K562 (cell line): ENCODE results near the gene STK16. TPM values are rescaled to one million over a fixed set of nuclear protein-coding genes. Genes with fewer than 3 reads are reported as not detected.

Experiments used
- CREB1 ChIP-seq, 2 experiments: sonication (generic) in 1 of 2; formaldehyde crosslinking in 1 of 2; IDR thresholded peaks; 2 replicates each; pipeline versions ENCODE4 v1.6.1 to v1.8.0; 2012 to 2022; ENCODE audit warnings: inconsistent platforms in 1 of 2, mild to moderate bottlenecking in 1 of 2, missing genetic modification reagents in 1 of 2, moderate library complexity in 1 of 2
- ETS1 ChIP-seq: conservative IDR thresholded peaks from 2 replicates; pipeline ENCODE4 v1.6.1; 2011; ENCODE audit warnings: low read depth, mild to moderate bottlenecking, low read length; ENCODE audit not compliant: control insufficient read depth
- GATA2 ChIP-seq: sonication (generic); formaldehyde crosslinking; IDR thresholded peaks from 2 replicates; pipeline ENCODE4 v1.4.0; 2020; ENCODE audit warnings: mild to moderate bottlenecking, missing genetic modification reagents
- MBD2 ChIP-seq: sonication (generic); IDR thresholded peaks from 2 replicates; pipeline ENCODE4 v1.6.1; 2016; ENCODE audit warnings: low read depth, borderline replicate concordance
- MEIS2 ChIP-seq: fragments of 450-650 bp; IDR thresholded peaks from 2 replicates; pipeline ENCODE4 v1.6.1; 2014; ENCODE audit warnings: mild to moderate bottlenecking; ENCODE audit not compliant: partially characterized antibody
- SIX5 ChIP-seq, 2 experiments: IDR thresholded peaks; 2 replicates each; pipeline ENCODE4 v1.6.1; 2011; ENCODE audit warnings: low read length in 2 of 2, borderline replicate concordance in 1 of 2, low read depth in 1 of 2, mild to moderate bottlenecking in 1 of 2, moderate library complexity in 1 of 2; ENCODE audit not compliant: insufficient read depth in 1 of 2
- TCF7L2 ChIP-seq: fragments of 150-350 bp; IDR thresholded peaks from 2 replicates; pipeline ENCODE4 v1.6.1; 2016; ENCODE audit warnings: low read depth, mild to moderate bottlenecking, low read length, moderate library complexity
- YY1 ChIP-seq, 3 experiments: IDR thresholded peaks; 2 replicates each; pipeline ENCODE4 v1.6.1; 2011; ENCODE audit warnings: low read length in 2 of 3, mild to moderate bottlenecking in 2 of 3, moderate library complexity in 2 of 3, borderline replicate concordance in 1 of 3, control low read depth in 1 of 3, low read depth in 1 of 3; ENCODE audit not compliant: insufficient read depth in 3 of 3, insufficient replicate concordance in 2 of 3, control insufficient read depth in 1 of 3, insufficient read length in 1 of 3; ENCODE audit errors: extremely low read depth in 1 of 3
- ZNF197 ChIP-seq: fragments of 200-800 bp; sonication (Bioruptor generic); IDR thresholded peaks from 2 replicates; pipeline ENCODE4 v1.6.1; 2016; ENCODE audit warnings: low read depth, missing genetic modification characterization, missing compliant biosample characterization
- ZNF512 ChIP-seq: IDR thresholded peaks from 2 replicates; pipeline ENCODE4 v1.6.1; 2016; ENCODE audit warnings: missing genetic modification characterization, missing compliant biosample characterization
- polyA plus RNA-seq, 8 experiments: library from polyadenylated mRNA; depleted of rRNA in 4 of 8; stranded (reverse) in 5 of 8; unstranded in 3 of 8; fragments of >200 nt; fragmentation: Nextera tagmentation in 2 of 8; fragmentation: Illumina TruSeq in 1 of 8; extraction: Ambion mirVana in 2 of 8; extraction: Trizol in 1 of 8; gene quantifications; 2 replicates each; pipeline versions ENCODE4 v1.2.1 to v1.2.3, GENCODE V29; 2011 to 2014; ENCODE audit warnings: inconsistent platforms in 1 of 8, missing spikeins in 1 of 8
- total RNA-seq, 7 experiments: library from RNA; depleted of rRNA in 6 of 7; stranded (reverse); fragments of >200 nt in 6 of 7; fragmentation: Illumina TruSeq in 2 of 7; extraction: Trizol in 2 of 7; gene quantifications; 2 replicates each; pipeline versions ENCODE4 v1.2.1 to v1.2.3, GENCODE V29; 2011 to 2021; ENCODE audit warnings: low replicate concordance in 1 of 7
- TF ChIP-seq, protein P1 (sequence below): IDR thresholded peaks from 3 replicates; pipeline ENCODE4 v1.6.1; 2011; ENCODE audit warnings: borderline replicate concordance, mild to moderate bottlenecking, moderate library complexity; ENCODE audit not compliant: insufficient read length; ENCODE audit errors: extremely low read depth
- TF ChIP-seq, protein P2 (sequence below): IDR thresholded peaks from 2 replicates; pipeline ENCODE4 v1.6.1; 2011; ENCODE audit warnings: borderline replicate concordance, low read depth, mild to moderate bottlenecking, moderate library complexity, low read length; ENCODE audit not compliant: insufficient read depth, poor library complexity, severe bottlenecking
- TF ChIP-seq, protein P3 (sequence below): sonication (generic); formaldehyde crosslinking; IDR thresholded peaks from 2 replicates; pipeline ENCODE4 v1.8.0; 2022; ENCODE audit warnings: mild to moderate bottlenecking, missing genetic modification reagents
- TF ChIP-seq, protein P4 (sequence below): fragments of 450-650 bp; IDR thresholded peaks from 2 replicates; pipeline ENCODE4 v1.6.1; 2016

STK16 gene
- total and polyA plus RNA-seq, 9 of the 15 experiments (the other 6 are each of a cell fraction or from before 2014, with no cell fraction given), result 5.4 to 36.2 (median 17.8) TPM

DNA sequence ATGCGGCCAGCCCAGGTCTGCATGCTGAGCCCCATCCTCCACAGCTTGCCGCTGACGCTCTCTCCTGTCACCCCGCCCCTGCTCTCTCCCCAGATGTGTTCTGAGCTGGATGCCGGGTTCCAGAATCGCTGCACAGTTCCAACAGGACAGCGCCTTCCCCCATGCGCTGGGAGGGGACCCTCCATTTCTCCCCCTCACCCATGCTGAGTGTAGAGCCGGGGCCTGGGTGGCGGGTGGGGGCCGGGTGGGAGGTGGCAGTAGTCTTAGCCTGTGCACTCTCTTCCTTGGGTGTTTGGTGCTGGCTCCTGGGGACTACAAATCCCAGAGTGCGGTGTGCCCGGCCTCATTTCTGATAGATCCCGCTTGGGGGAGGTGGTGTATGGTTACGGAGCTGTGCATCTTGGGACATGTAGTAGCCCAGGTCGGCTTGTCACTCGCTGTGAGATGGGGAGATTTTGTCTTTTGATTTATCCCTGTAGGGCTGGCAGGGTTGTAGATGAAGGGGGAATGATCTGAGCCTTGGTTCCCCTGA, 40.7 kb downstream of the STK16 start (continued):
- TF ChIP-seq ETS1 (peak; percentile 97), SIX5 (IDR thresholded peaks at IDR 0.05; ENCODE audit: borderline replicate concordance in 1 of 2, insufficient read depth in 1 of 2, low read depth in 1 of 2, low read length in 2 of 2) (peak; percentile 94 to 96), YY1 (IDR thresholded peaks at IDR 0.05; ENCODE audit: borderline replicate concordance in 1 of 3, control insufficient read depth in 1 of 3, extremely low read depth in 1 of 3, insufficient read depth in 3 of 3, insufficient read length in 1 of 3, insufficient replicate concordance in 2 of 3, low read depth in 1 of 3, low read length in 2 of 3) (peak in 2 of 3 experiments; percentile 51 to 75), MBD2 (peak; percentile 82; the same call in 1 of the 2 replicates), TCF7L2 (no peak), CREB1 (IDR thresholded peaks at IDR 0.05) (no peak), CREB1 (CRISPR knock-in tag; IDR thresholded peaks at IDR 0.05) (peak; percentile 7; the same call in 1 of the 2 replicates), GATA2 (CRISPR knock-in tag) (peak; percentile 61), ZNF512 (tag) (no peak), MEIS2 (peak; percentile 90), ZNF197 (CRISPR knock-in tag) (0 out of 2 replicates have a peak, but pooled peaks have one; percentile 60)
- TF ChIP-seq, protein P1, sequence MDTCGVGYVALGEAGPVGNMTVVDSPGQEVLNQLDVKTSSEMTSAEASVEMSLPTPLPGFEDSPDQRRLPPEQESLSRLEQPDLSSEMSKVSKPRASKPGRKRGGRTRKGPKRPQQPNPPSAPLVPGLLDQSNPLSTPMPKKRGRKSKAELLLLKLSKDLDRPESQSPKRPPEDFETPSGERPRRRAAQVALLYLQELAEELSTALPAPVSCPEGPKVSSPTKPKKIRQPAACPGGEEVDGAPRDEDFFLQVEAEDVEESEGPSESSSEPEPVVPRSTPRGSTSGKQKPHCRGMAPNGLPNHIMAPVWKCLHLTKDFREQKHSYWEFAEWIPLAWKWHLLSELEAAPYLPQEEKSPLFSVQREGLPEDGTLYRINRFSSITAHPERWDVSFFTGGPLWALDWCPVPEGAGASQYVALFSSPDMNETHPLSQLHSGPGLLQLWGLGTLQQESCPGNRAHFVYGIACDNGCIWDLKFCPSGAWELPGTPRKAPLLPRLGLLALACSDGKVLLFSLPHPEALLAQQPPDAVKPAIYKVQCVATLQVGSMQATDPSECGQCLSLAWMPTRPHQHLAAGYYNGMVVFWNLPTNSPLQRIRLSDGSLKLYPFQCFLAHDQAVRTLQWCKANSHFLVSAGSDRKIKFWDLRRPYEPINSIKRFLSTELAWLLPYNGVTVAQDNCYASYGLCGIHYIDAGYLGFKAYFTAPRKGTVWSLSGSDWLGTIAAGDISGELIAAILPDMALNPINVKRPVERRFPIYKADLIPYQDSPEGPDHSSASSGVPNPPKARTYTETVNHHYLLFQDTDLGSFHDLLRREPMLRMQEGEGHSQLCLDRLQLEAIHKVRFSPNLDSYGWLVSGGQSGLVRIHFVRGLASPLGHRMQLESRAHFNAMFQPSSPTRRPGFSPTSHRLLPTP, result no peak
- TF ChIP-seq, protein P2, sequence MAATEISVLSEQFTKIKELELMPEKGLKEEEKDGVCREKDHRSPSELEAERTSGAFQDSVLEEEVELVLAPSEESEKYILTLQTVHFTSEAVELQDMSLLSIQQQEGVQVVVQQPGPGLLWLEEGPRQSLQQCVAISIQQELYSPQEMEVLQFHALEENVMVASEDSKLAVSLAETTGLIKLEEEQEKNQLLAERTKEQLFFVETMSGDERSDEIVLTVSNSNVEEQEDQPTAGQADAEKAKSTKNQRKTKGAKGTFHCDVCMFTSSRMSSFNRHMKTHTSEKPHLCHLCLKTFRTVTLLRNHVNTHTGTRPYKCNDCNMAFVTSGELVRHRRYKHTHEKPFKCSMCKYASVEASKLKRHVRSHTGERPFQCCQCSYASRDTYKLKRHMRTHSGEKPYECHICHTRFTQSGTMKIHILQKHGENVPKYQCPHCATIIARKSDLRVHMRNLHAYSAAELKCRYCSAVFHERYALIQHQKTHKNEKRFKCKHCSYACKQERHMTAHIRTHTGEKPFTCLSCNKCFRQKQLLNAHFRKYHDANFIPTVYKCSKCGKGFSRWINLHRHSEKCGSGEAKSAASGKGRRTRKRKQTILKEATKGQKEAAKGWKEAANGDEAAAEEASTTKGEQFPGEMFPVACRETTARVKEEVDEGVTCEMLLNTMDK, result peak; percentile 89
- TF ChIP-seq, protein P3, sequence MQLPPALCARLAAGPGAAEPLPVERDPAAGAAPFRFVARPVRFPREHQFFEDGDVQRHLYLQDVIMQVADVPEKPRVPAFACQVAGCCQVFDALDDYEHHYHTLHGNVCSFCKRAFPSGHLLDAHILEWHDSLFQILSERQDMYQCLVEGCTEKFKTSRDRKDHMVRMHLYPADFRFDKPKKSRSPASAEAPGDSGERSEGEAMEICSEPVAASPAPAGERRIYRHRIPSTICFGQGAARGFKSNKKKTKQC (CRISPR knock-in tag), result no peak
- TF ChIP-seq, protein P4, sequence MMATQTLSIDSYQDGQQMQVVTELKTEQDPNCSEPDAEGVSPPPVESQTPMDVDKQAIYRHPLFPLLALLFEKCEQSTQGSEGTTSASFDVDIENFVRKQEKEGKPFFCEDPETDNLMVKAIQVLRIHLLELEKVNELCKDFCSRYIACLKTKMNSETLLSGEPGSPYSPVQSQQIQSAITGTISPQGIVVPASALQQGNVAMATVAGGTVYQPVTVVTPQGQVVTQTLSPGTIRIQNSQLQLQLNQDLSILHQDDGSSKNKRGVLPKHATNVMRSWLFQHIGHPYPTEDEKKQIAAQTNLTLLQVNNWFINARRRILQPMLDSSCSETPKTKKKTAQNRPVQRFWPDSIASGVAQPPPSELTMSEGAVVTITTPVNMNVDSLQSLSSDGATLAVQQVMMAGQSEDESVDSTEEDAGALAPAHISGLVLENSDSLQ, result peak; percentile 87
